ENCODE data around the gene PAQR8. TPM values are rescaled to one million over a fixed set of nuclear protein-coding genes. Genes with fewer than 3 reads are reported as not detected.

The PAQR8 gene
- total and polyA plus RNA-seq, 2 of the 13 experiments (the other 11 are each of a cell fraction or from before 2014, with no cell fraction given), result 37.7 to 50.7 TPM

- TF ChIP-seq ZBTB25 (CRISPR knock-in tag; IDR thresholded peaks at IDR 0.05) (0 out of 2 replicates have a peak, but pooled peaks have one; percentile 65), THAP7 (CRISPR knock-in tag; IDR thresholded peaks at IDR 0.05) (no peak), FOXK1 (CRISPR knock-in tag; IDR thresholded peaks at IDR 0.05; ENCODE audit: borderline replicate concordance, low read depth) (peak; percentile 28; the same call in 1 of the 2 replicates), PPARG (CRISPR knock-in tag; conservative IDR thresholded peaks at IDR 0.05) (0 out of 2 replicates have a peak, but pooled peaks have one; percentile 18), SAP130 (CRISPR knock-in tag; IDR thresholded peaks at IDR 0.05; ENCODE audit: low read depth) (0 out of 2 replicates have a peak, but pooled peaks have one; percentile 2), MYC (CRISPR knock-in tag; IDR thresholded peaks at IDR 0.05; ENCODE audit: borderline replicate concordance) (no peak), POLR2AphosphoS5 (IDR thresholded peaks at IDR 0.05; ENCODE audit: low read depth, low read length) (no peak), ZNF512B (CRISPR knock-in tag; IDR thresholded peaks at IDR 0.05; ENCODE audit: borderline replicate concordance) (no peak), MAFK (conservative IDR thresholded peaks at IDR 0.05 in 1 of 2, IDR thresholded peaks at IDR 0.05 in 1 of 2; ENCODE audit: low read length in 2 of 2) (peak in 1 of 2 experiments; percentile 38; a peak in 2 of 4 replicates), ZNF703 (CRISPR knock-in tag; IDR thresholded peaks at IDR 0.05; ENCODE audit: borderline replicate concordance) (no peak), XBP1 (CRISPR knock-in tag; IDR thresholded peaks at IDR 0.05) (no peak), ZNF572 (CRISPR knock-in tag; IDR thresholded peaks at IDR 0.05) (no peak), SOX5 (CRISPR knock-in tag; IDR thresholded peaks at IDR 0.05; ENCODE audit: borderline replicate concordance) (peak; percentile 6; the same call in 1 of the 2 replicates), ZNF776 (CRISPR knock-in tag; IDR thresholded peaks at IDR 0.05) (no peak), ZNF292 (CRISPR knock-in tag; IDR thresholded peaks at IDR 0.05; ENCODE audit: borderline replicate concordance, low read depth) (no peak), ZNF616 (CRISPR knock-in tag; IDR thresholded peaks at IDR 0.05; ENCODE audit: low read depth) (no peak), ZBTB7B (CRISPR knock-in tag; IDR thresholded peaks at IDR 0.05) (0 out of 2 replicates have a peak, but pooled peaks have one; percentile 32), FOXO4 (CRISPR knock-in tag; conservative IDR thresholded peaks at IDR 0.05) (no peak), HDAC6 (IDR thresholded peaks at IDR 0.05; ENCODE audit: low read depth, low read length) (no peak), ZBTB46 (CRISPR knock-in tag; IDR thresholded peaks at IDR 0.05; ENCODE audit: borderline replicate concordance) (no peak), ZBTB3 (CRISPR knock-in tag; IDR thresholded peaks at IDR 0.05; ENCODE audit: borderline replicate concordance, low read depth) (no peak)
Measured at GRCh38 chr6:52333840-52334200, 28.1 kb upstream of the PAQR8 start (continued).
